HL-60 (cell line): ENCODE data around the gene TTC9.

ENCODE experiments used
- GABPA ChIP-seq: IDR thresholded peaks from 2 replicates; pipeline ENCODE4 v1.6.1; 2012; ENCODE audit warnings: low read depth
- POLR2AphosphoS5 ChIP-seq: IDR thresholded peaks from 2 replicates; pipeline ENCODE4 v1.6.1; 2012; ENCODE audit warnings: low read depth
- TF ChIP-seq, protein P1 (sequence below): IDR thresholded peaks from one replicate; pipeline ENCODE4 v1.5.1; 2011; ENCODE audit warnings: low read length, control low read depth, inconsistent platforms; ENCODE audit not compliant: insufficient read depth
- TF ChIP-seq, protein P2 (sequence below): IDR thresholded peaks from 2 replicates; pipeline ENCODE4 v1.6.1; 2012; ENCODE audit warnings: low read depth; ENCODE audit not compliant: insufficient replicate concordance

- TF ChIP-seq, protein P1, sequence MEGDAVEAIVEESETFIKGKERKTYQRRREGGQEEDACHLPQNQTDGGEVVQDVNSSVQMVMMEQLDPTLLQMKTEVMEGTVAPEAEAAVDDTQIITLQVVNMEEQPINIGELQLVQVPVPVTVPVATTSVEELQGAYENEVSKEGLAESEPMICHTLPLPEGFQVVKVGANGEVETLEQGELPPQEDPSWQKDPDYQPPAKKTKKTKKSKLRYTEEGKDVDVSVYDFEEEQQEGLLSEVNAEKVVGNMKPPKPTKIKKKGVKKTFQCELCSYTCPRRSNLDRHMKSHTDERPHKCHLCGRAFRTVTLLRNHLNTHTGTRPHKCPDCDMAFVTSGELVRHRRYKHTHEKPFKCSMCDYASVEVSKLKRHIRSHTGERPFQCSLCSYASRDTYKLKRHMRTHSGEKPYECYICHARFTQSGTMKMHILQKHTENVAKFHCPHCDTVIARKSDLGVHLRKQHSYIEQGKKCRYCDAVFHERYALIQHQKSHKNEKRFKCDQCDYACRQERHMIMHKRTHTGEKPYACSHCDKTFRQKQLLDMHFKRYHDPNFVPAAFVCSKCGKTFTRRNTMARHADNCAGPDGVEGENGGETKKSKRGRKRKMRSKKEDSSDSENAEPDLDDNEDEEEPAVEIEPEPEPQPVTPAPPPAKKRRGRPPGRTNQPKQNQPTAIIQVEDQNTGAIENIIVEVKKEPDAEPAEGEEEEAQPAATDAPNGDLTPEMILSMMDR = no peak
- TF ChIP-seq POLR2AphosphoS5 = no peak
- TF ChIP-seq, protein P2, sequence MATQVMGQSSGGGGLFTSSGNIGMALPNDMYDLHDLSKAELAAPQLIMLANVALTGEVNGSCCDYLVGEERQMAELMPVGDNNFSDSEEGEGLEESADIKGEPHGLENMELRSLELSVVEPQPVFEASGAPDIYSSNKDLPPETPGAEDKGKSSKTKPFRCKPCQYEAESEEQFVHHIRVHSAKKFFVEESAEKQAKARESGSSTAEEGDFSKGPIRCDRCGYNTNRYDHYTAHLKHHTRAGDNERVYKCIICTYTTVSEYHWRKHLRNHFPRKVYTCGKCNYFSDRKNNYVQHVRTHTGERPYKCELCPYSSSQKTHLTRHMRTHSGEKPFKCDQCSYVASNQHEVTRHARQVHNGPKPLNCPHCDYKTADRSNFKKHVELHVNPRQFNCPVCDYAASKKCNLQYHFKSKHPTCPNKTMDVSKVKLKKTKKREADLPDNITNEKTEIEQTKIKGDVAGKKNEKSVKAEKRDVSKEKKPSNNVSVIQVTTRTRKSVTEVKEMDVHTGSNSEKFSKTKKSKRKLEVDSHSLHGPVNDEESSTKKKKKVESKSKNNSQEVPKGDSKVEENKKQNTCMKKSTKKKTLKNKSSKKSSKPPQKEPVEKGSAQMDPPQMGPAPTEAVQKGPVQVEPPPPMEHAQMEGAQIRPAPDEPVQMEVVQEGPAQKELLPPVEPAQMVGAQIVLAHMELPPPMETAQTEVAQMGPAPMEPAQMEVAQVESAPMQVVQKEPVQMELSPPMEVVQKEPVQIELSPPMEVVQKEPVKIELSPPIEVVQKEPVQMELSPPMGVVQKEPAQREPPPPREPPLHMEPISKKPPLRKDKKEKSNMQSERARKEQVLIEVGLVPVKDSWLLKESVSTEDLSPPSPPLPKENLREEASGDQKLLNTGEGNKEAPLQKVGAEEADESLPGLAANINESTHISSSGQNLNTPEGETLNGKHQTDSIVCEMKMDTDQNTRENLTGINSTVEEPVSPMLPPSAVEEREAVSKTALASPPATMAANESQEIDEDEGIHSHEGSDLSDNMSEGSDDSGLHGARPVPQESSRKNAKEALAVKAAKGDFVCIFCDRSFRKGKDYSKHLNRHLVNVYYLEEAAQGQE = no peak
- TF ChIP-seq GABPA = no peak
Observed at GRCh38 chr14:70716483-70716882, 74.8 kb downstream of the TTC9 start.
